Measurements from ENCODE around the gene ITGAD. TPM values are rescaled to one million over a fixed set of nuclear protein-coding genes. Genes with fewer than 3 reads are reported as not detected.

Gene ITGAD
- total and polyA plus RNA-seq, 2 of the 13 experiments (the other 11 are each of a cell fraction or from before 2014, with no cell fraction given), result not detected

GRCh38 chr16:31458844-31459686, 65.9 kb downstream of the ITGAD start, which contains the start of gene ARMC5 (continued):
- no peak; the same call in 1 of the 2 replicates for TF ChIP-seq ZNF646 (CRISPR knock-in tag; IDR thresholded peaks at IDR 0.05)
- no peak for TF ChIP-seq ATM (IDR thresholded peaks at IDR 0.05; ENCODE audit: borderline replicate concordance)
- no peak for TF ChIP-seq NBN (conservative IDR thresholded peaks at IDR 0.05)
- peak; percentile 85; the same call in 1 of the 2 replicates for TF ChIP-seq CREBL2 (CRISPR knock-in tag; IDR thresholded peaks at IDR 0.05; ENCODE audit: borderline replicate concordance)
- peak; percentile 88; the same call in 1 of the 2 replicates for TF ChIP-seq TOE1 (CRISPR knock-in tag; IDR thresholded peaks at IDR 0.05)
- TF ChIP-seq ZNF576 (CRISPR knock-in tag; IDR thresholded peaks at IDR 0.05), result peak; percentile 89; the same call in 1 of the 2 replicates
- no peak; the same call in 1 of the 2 replicates for TF ChIP-seq GLMP (CRISPR knock-in tag; IDR thresholded peaks at IDR 0.05; ENCODE audit: borderline replicate concordance)
- TF ChIP-seq ZNF768 (CRISPR knock-in tag; IDR thresholded peaks at IDR 0.05), result peak; percentile 54
- TF ChIP-seq NR2F1 (CRISPR knock-in tag; IDR thresholded peaks at IDR 0.05), result peak in 1 of 2 experiments; percentile 30; a peak in 2 of 4 replicates
- peak; percentile 96 for TF ChIP-seq ZNF687 (CRISPR knock-in tag; IDR thresholded peaks at IDR 0.05)
- TF ChIP-seq IRF9 (CRISPR knock-in tag; IDR thresholded peaks at IDR 0.05; ENCODE audit: borderline replicate concordance), result peak; percentile 93
- no peak for TF ChIP-seq PHB2 (IDR thresholded peaks at IDR 0.05; ENCODE audit: partially characterized antibody)
- peak; percentile 92 for TF ChIP-seq SAFB2 (CRISPR knock-in tag; IDR thresholded peaks at IDR 0.05; ENCODE audit: borderline replicate concordance, low read depth)
- peak; percentile 40; the same call in 1 of the 2 replicates for TF ChIP-seq ZNF256 (CRISPR knock-in tag; conservative IDR thresholded peaks at IDR 0.05)

Measured in HepG2 (cell line).